Liver (tissue), 3 donors: Measurements from ENCODE around the gene OSTM1.

ENCODE experiments used
- CTCF ChIP-seq: fragments of 150-350 bp; IDR thresholded peaks from 2 replicates; pipeline ENCODE4 v1.5.1; 2017; ENCODE audit warnings: improper control_type of control experiment, low read depth, low read length; ENCODE audit not compliant: missing input control
- FOXA1 ChIP-seq: IDR thresholded peaks from 2 replicates; pipeline ENCODE4 v1.6.1; 2016; ENCODE audit warnings: antibody characterized with exemption
- GABPA ChIP-seq, 2 donors: IDR thresholded peaks in 1 of 2; conservative IDR thresholded peaks in 1 of 2; 2 replicates each; pipeline ENCODE4 v1.6.1; 2016; ENCODE audit warnings: antibody characterized with exemption in 2 of 2, mild to moderate bottlenecking in 1 of 2, moderate library complexity in 1 of 2
- JUND ChIP-seq, 2 donors: IDR thresholded peaks; 2 replicates each; pipeline ENCODE4 v1.6.1; 2016; ENCODE audit warnings: antibody characterized with exemption in 2 of 2
- MAX ChIP-seq: IDR thresholded peaks from 2 replicates; pipeline ENCODE4 v1.6.1; 2016; ENCODE audit warnings: antibody characterized with exemption
- RAD21 ChIP-seq, 2 donors: IDR thresholded peaks; 2 replicates each; pipeline ENCODE4 v1.6.1; 2016; ENCODE audit warnings: antibody characterized with exemption in 2 of 2, mild to moderate bottlenecking in 2 of 2
- TAF1 ChIP-seq: conservative IDR thresholded peaks from 2 replicates; pipeline ENCODE4 v1.6.1; 2016; ENCODE audit warnings: antibody characterized with exemption, mild to moderate bottlenecking
- YY1 ChIP-seq: IDR thresholded peaks from 2 replicates; pipeline ENCODE4 v1.6.1; 2016; ENCODE audit warnings: antibody characterized with exemption, mild to moderate bottlenecking
- donor health status: healthy.
- donor health status: healthy.

GRCh38 chr6:108013787-108014439 is 60.6 kb downstream of the OSTM1 start:
- no peak for TF ChIP-seq RAD21 (IDR thresholded peaks at IDR 0.05)
- TF ChIP-seq CTCF, result no peak
- no peak for TF ChIP-seq TAF1
- TF ChIP-seq YY1, result no peak
- TF ChIP-seq FOXA1, result no peak
- TF ChIP-seq JUND (IDR thresholded peaks at IDR 0.05), result no peak
- TF ChIP-seq GABPA (IDR thresholded peaks at IDR 0.05 in 1 of 2, conservative IDR thresholded peaks at IDR 0.05 in 1 of 2), result no peak
- TF ChIP-seq MAX, result no peak
